CD4-positive, alpha-beta T cell (primary cell): Measurements from ENCODE around the gene VPS37C. TPM values are rescaled to one million over a fixed set of nuclear protein-coding genes. Genes with fewer than 3 reads are reported as not detected.

Source experiments
- ATAC-seq: fragments of 200-7000 bp; cut with Tn5 transposase; one replicate; pipeline ENCODE4 v1.10.0; 2022; ENCODE audit warnings: mild to moderate bottlenecking; ENCODE audit not compliant: poor library complexity
- CTCF ChIA-PET: fragments of 350-600 bp; sonication (Branson Sonifier 250); formaldehyde crosslinking; loops from one replicate; lab custom pipeline; 2021; ENCODE audit warnings: antibody characterized with exemption, inconsistent platforms; lab: Charles Lee
- POLR2A ChIA-PET: fragments of 350-600 bp; sonication (Branson Sonifier 250); formaldehyde crosslinking; loops from one replicate; lab custom pipeline; 2021; ENCODE audit warnings: antibody characterized with exemption, inconsistent platforms; lab: Charles Lee
- DNase-seq, 14 experiments: peaks; one replicate each; pipeline ENCODE4 v3.0.0-alpha.2; 2013 to 2020; ENCODE audit warnings: mixed read lengths in 2 of 14
- H3K27ac ChIP-seq, 2 donors: one replicate each; pipeline versions ENCODE4 v1.5.1 to v1.7.0; 2013; ENCODE audit warnings: low read length in 2 of 2, low read depth in 1 of 2, mild to moderate bottlenecking in 1 of 2
- H3K27me3 ChIP-seq, 2 experiments: 1 replicate in 1 of 2; 2 replicates in 1 of 2; pipeline versions ENCODE4 v1.6.1 to v1.7.0; 2013; ENCODE audit warnings: low read length in 2 of 2, control low read depth in 1 of 2, mild to moderate bottlenecking in 1 of 2, moderate library complexity in 1 of 2; ENCODE audit not compliant: insufficient read depth in 2 of 2, control insufficient read depth in 1 of 2
- H3K36me3 ChIP-seq: one replicate; pipeline ENCODE4 v1.6.1; 2013; ENCODE audit warnings: low read length, control low read depth; ENCODE audit not compliant: insufficient read depth
- H3K4me1 ChIP-seq: one replicate; pipeline ENCODE4 v1.6.1; 2013; ENCODE audit warnings: low read length, control low read depth; ENCODE audit not compliant: insufficient read depth
- H3K4me3 ChIP-seq: one replicate; pipeline ENCODE4 v1.5.1; 2013; ENCODE audit warnings: mild to moderate bottlenecking, low read length, moderate library complexity
- H3K9me3 ChIP-seq, 2 experiments: 1 replicate in 1 of 2; 2 replicates in 1 of 2; pipeline versions ENCODE4 v1.6.1 to v1.7.0; 2013; ENCODE audit warnings: low read length in 2 of 2, mild to moderate bottlenecking in 2 of 2, control low read depth in 1 of 2, moderate library complexity in 1 of 2; ENCODE audit not compliant: control insufficient read depth in 1 of 2, insufficient read depth in 1 of 2
- H3K27ac Mint-ChIP-seq: one replicate; pipeline ENCODE4 v1.8.0; 2020; ENCODE audit warnings: mixed read lengths
- H3K27me3 Mint-ChIP-seq: one replicate; pipeline ENCODE4 v1.8.0; 2021; ENCODE audit warnings: mixed read lengths
- H3K36me3 Mint-ChIP-seq: one replicate; pipeline ENCODE4 v1.8.0; 2021; ENCODE audit warnings: low read depth, mixed read lengths
- H3K4me1 Mint-ChIP-seq: one replicate; pipeline ENCODE4 v1.8.0; 2021; ENCODE audit warnings: low read depth, mixed read lengths
- H3K4me3 Mint-ChIP-seq: one replicate; pipeline ENCODE4 v1.8.0; 2020; ENCODE audit warnings: mild to moderate bottlenecking, mixed read lengths
- H3K9me3 Mint-ChIP-seq: one replicate; pipeline ENCODE4 v1.8.0; 2020; ENCODE audit warnings: mixed read lengths
- intact Hi-C, 2 experiments: fragments of 100-400 bp; cut with DNase I in 1 of 2; cut with micrococcal nuclease in 1 of 2; formaldehyde crosslinking; loops; one replicate each; pipeline versions ENCODE4 v1.15.1 to v1.9.0; 2023 to 2025; cut with DNase I, micrococcal nuclease
- total RNA-seq, 174 experiments: library from RNA in 2 of 174; stranded (reverse) in 2 of 174; gene quantifications; one replicate each; pipeline ENCODE4 v1.2.3 and lab custom pipeline; 2021 to 2026
- TF ChIP-seq, protein P1 (sequence below): fragments of 200-600 bp; IDR thresholded peaks from one replicate; pipeline ENCODE4 v1.8.0; 2022; ENCODE audit warnings: antibody characterized with exemption, mild to moderate bottlenecking

The VPS37C gene
- total RNA-seq, 2 experiments from 2014 or later, result 1.8 to 2.0 TPM

DNA sequence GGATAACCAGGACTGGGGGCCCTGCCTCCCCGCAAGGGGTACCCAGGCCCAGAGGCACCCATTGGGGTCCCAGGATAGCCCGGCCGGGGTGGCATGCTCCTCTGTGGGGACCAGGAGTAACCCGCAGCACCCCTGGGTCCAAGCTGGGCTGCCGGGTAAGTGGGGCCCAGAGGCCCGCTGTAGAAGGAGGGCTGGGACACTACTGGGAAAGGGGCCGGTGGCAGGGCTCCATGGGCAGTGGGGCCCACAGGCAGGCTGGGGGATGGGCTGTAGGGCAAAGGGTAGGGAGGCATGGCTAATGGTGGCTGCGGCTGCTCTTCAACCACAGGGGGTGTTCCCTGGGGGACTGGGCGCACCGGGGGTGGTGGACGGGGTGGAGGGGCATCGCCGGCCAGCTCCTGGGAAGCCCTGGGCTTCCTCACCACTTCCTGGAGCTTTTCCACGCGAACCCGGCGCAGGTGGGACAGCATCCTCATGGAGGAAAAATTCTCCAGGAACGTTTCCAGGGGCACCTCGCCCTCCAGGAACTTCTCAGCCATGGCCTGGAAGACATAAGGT, 29.1 kb downstream of the VPS37C start:
- DNase-seq (no peak), ATAC-seq (no peak)
- Mint-ChIP-seq H3K4me1 (peaks cover 25% of the 10 kb centered on the region), H3K4me3 (no peak overlapping the region), H3K9me3 (no peaks in the 10 kb centered on the region), H3K36me3 (peaks cover 43% of the 10 kb centered on the region), H3K27ac (no peak overlapping the region), H3K27me3 (no peaks in the 10 kb centered on the region)
- TF ChIP-seq, protein P1, sequence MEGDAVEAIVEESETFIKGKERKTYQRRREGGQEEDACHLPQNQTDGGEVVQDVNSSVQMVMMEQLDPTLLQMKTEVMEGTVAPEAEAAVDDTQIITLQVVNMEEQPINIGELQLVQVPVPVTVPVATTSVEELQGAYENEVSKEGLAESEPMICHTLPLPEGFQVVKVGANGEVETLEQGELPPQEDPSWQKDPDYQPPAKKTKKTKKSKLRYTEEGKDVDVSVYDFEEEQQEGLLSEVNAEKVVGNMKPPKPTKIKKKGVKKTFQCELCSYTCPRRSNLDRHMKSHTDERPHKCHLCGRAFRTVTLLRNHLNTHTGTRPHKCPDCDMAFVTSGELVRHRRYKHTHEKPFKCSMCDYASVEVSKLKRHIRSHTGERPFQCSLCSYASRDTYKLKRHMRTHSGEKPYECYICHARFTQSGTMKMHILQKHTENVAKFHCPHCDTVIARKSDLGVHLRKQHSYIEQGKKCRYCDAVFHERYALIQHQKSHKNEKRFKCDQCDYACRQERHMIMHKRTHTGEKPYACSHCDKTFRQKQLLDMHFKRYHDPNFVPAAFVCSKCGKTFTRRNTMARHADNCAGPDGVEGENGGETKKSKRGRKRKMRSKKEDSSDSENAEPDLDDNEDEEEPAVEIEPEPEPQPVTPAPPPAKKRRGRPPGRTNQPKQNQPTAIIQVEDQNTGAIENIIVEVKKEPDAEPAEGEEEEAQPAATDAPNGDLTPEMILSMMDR, result no peak
- ChIA-PET CTCF (interaction anchor here (1.0 kb wide), 1 partner anchor 162 kb away, joined by 3 read pairs; no protein-coding TSS in a partner anchor), POLR2A (interaction anchor here (0.9 to 2.4 kb wide), 2 partner anchors 18 to 39 kb away, joined by 3 to 6 read pairs; no protein-coding TSS in a partner anchor)
- Histone ChIP-seq H3K36me3 (peaks cover 14% of the 10 kb centered on the region), H3K4me3 (no peak overlapping the region), H3K27ac (no peak overlapping the region), H3K4me1 (peaks cover 25% of the 10 kb centered on the region), H3K9me3 (no peaks in the 10 kb centered on the region), H3K27me3 (no peaks in the 10 kb centered on the region)
- intact Hi-C loops, result no loop called here

GRCh38 chr11:61131586-61131985, 29.6 kb downstream of the VPS37C start:
- H3K4me1 Mint-ChIP-seq, result peaks cover 30% of the 10 kb centered on the region
- no peak overlapping the region for H3K4me3 Mint-ChIP-seq
- H3K27ac Mint-ChIP-seq, result peak overlapping the region; percentile 53
- CTCF ChIA-PET, result interaction anchor here (1.7 to 4.1 kb wide), 2 partner anchors 48 to 90 kb away, joined by 6 to 17 read pairs; no protein-coding TSS in a partner anchor
- H3K9me3 Mint-ChIP-seq, result no peaks in the 10 kb centered on the region
- POLR2A ChIA-PET, result interaction anchor here (2.4 kb wide), 1 partner anchor 18 kb away, joined by 6 read pairs; no protein-coding TSS in a partner anchor
- no peak for DNase-seq
- TF ChIP-seq, protein P1, result no peak
- peaks cover 19% of the 10 kb centered on the region for H3K36me3 ChIP-seq
- H3K9me3 ChIP-seq, result no peaks in the 10 kb centered on the region
- no peak overlapping the region for H3K4me3 ChIP-seq
- H3K36me3 Mint-ChIP-seq, result peaks cover 46% of the 10 kb centered on the region
- no peak overlapping the region for H3K27ac ChIP-seq
- no peak for ATAC-seq
- no peaks in the 10 kb centered on the region for H3K27me3 Mint-ChIP-seq
- intact Hi-C loops, result no loop called here
- peaks cover 25% of the 10 kb centered on the region for H3K4me1 ChIP-seq
- no peaks in the 10 kb centered on the region for H3K27me3 ChIP-seq

DNA sequence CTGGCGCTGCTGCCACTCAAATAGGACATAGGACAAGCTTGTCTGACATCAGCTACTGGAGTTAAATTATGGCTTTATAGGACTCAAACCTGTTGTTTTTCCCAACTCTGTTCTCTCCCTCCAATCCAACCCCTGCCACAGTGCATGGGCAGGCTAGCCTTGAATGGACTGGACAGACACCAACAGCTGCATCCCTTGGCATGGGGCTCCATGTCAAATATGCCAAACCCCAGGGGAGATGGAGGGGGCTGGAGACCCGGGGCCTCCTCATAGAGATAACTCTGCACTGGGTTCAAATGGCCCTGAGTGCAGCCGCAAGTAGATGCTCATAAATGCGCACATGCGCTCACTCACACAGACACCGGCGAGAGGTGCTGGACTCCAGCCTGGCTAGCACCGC, 30.0 kb downstream of the VPS37C start:
- H3K4me1 Mint-ChIP-seq, result peaks cover 34% of the 10 kb centered on the region
- H3K27me3 Mint-ChIP-seq, result no peaks in the 10 kb centered on the region
- H3K27me3 ChIP-seq, result no peaks in the 10 kb centered on the region
- peak overlapping the region; percentile 53 for H3K27ac Mint-ChIP-seq
- H3K9me3 Mint-ChIP-seq, result no peaks in the 10 kb centered on the region
- no peak for ATAC-seq
- H3K27ac ChIP-seq, result no peak overlapping the region
- no peak overlapping the region for H3K4me3 ChIP-seq
- peaks cover 50% of the 10 kb centered on the region for H3K36me3 Mint-ChIP-seq
- ChIA-PET POLR2A (interaction anchor here (2.9 kb wide), 1 partner anchor 12 kb away, joined by 19 read pairs; no protein-coding TSS in a partner anchor), CTCF (interaction anchor here (1.0 to 4.1 kb wide), 3 partner anchors 47 to 164 kb away, joined by 3 to 17 read pairs (median 6); no protein-coding TSS in a partner anchor)
- intact Hi-C loops, result no loop called here
- no peak overlapping the region for H3K4me3 Mint-ChIP-seq
- H3K36me3 ChIP-seq, result peaks cover 23% of the 10 kb centered on the region
- H3K4me1 ChIP-seq, result peaks cover 25% of the 10 kb centered on the region
- no peaks in the 10 kb centered on the region for H3K9me3 ChIP-seq
- no peak for DNase-seq
- TF ChIP-seq, protein P1, result no peak
